Skeletal muscle tissue (tissue), 4 donors: Measurements from ENCODE around the gene NFE2. TPM values are rescaled to one million over a fixed set of nuclear protein-coding genes. Genes with fewer than 3 reads are reported as not detected.

Experiments used
- H3K27ac ChIP-seq: one replicate; pipeline ENCODE4 v1.7.0; 2013; ENCODE audit warnings: mild to moderate bottlenecking, low read depth, low read length, inconsistent platforms
- H3K27me3 ChIP-seq, 3 donors: one replicate each; pipeline ENCODE4 v1.7.0; 2013; ENCODE audit warnings: low read length in 3 of 3; ENCODE audit not compliant: control insufficient read depth in 3 of 3, insufficient read depth in 3 of 3
- H3K36me3 ChIP-seq, 3 donors: one replicate each; pipeline ENCODE4 v1.7.0; 2013; ENCODE audit warnings: low read length in 3 of 3; ENCODE audit not compliant: control insufficient read depth in 3 of 3, insufficient read depth in 3 of 3
- H3K4me1 ChIP-seq, 3 donors: one replicate each; pipeline ENCODE4 v1.7.0; 2013; ENCODE audit warnings: low read length in 3 of 3, mild to moderate bottlenecking in 3 of 3; ENCODE audit not compliant: control insufficient read depth in 3 of 3, insufficient read depth in 3 of 3
- H3K4me3 ChIP-seq, 3 donors: one replicate each; pipeline ENCODE4 v1.7.0; 2013; ENCODE audit warnings: low read length in 3 of 3
- H3K9ac ChIP-seq, 3 donors: one replicate each; pipeline ENCODE4 v1.7.0; 2013; ENCODE audit warnings: low read length in 3 of 3, mild to moderate bottlenecking in 3 of 3, moderate library complexity in 2 of 3, low read depth in 1 of 3
- H3K9me3 ChIP-seq, 3 donors: one replicate each; pipeline ENCODE4 v1.7.0; 2013; ENCODE audit warnings: low read length in 3 of 3; ENCODE audit not compliant: control insufficient read depth in 3 of 3
- total RNA-seq: library from RNA; depleted of rRNA; stranded (reverse); fragments of >200 nt; gene quantifications from one replicate; pipeline ENCODE4 v1.2.3, GENCODE V29; 2014
- donor health status: Osteomylitis.

Gene NFE2
- total RNA-seq, 1 donor from 2014 or later, result 5.2 TPM

- no peak overlapping the region for H3K4me3 ChIP-seq
- no peaks in the 10 kb centered on the region for H3K9me3 ChIP-seq
- H3K36me3 ChIP-seq, result peaks cover 0 to 2% (median 0%) of the 10 kb centered on the region in 3 donors
- peaks cover 23 to 36% (median 30%) of the 10 kb centered on the region in 3 donors for H3K4me1 ChIP-seq
- no peak overlapping the region for H3K27ac ChIP-seq
- no peaks in the 10 kb centered on the region for H3K27me3 ChIP-seq
- no peak overlapping the region for H3K9ac ChIP-seq
Observed at GRCh38 chr12:54276368-54276767, 24.4 kb downstream of the NFE2 start.

GRCh38 chr12:54273981-54274380, 26.8 kb downstream of the NFE2 start:
- Histone ChIP-seq H3K9ac (peak overlapping the region in 2 of 3 donors; percentile 9 to 34), H3K4me3 (no peak overlapping the region), H3K36me3 (no peaks in the 10 kb centered on the region), H3K4me1 (peaks cover 22 to 27% (median 25%) of the 10 kb centered on the region in 3 donors), H3K27ac (peak overlapping the region; percentile 23), H3K9me3 (no peaks in the 10 kb centered on the region), H3K27me3 (no peaks in the 10 kb centered on the region)

DNA sequence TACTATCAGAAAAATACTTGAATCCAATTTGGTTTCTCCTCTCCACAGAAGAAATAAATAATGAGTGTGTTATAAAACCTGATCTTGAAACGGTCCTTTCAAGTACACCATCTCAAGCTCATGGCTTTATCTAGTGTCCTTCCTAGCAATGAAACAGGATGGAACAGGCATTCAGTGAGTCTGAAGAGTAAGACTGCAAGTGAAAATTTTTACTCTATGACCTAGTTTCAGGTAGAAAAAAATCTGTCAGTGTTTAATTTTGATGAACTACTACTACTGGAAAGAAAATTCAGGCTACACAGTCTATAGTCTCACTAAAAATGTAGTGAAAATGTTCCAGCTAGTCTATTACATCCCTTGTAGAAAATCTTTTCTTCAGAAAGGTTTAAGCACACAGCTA, 28.6 kb downstream of the NFE2 start:
- H3K27ac ChIP-seq, result no peak overlapping the region
- H3K27me3 ChIP-seq, result no peaks in the 10 kb centered on the region
- peaks cover 6 to 15% (median 14%) of the 10 kb centered on the region in 3 donors for H3K4me1 ChIP-seq
- no peaks in the 10 kb centered on the region for H3K9me3 ChIP-seq
- no peak overlapping the region for H3K4me3 ChIP-seq
- H3K36me3 ChIP-seq, result no peaks in the 10 kb centered on the region
- no peak overlapping the region for H3K9ac ChIP-seq

- no peak overlapping the region for H3K27ac ChIP-seq
- no peaks in the 10 kb centered on the region for H3K9me3 ChIP-seq
- no peaks in the 10 kb centered on the region for H3K36me3 ChIP-seq
- H3K27me3 ChIP-seq, result no peaks in the 10 kb centered on the region
- H3K4me3 ChIP-seq, result no peak overlapping the region
- peaks cover 6 to 15% (median 14%) of the 10 kb centered on the region in 3 donors for H3K4me1 ChIP-seq
- no peak overlapping the region for H3K9ac ChIP-seq
Observed at GRCh38 chr12:54270345-54270744, 30.5 kb downstream of the NFE2 start.

DNA sequence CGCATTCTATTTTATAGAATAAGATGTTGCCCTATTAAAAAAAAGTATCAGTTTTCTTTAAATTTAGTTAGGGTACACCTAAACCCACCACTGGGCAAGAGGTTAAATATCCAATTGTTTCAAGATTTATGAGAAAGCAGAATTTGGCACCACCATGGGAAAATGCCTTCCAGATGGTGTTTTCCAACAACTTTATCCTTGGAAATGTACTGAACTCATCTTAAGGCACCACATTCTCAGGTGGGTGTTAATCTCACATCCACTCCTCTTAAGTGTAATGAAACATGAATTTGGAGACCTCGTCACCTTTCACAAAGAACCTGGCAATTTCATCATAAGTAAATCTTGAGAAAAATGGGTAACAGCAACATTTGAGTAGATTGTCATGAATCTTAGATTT, 34.0 kb downstream of the NFE2 start:
- Histone ChIP-seq H3K4me3 (no peak overlapping the region), H3K9ac (no peak overlapping the region), H3K9me3 (no peaks in the 10 kb centered on the region), H3K27ac (no peak overlapping the region), H3K4me1 (peaks cover 7 to 10% (median 9%) of the 10 kb centered on the region in 3 donors), H3K36me3 (no peaks in the 10 kb centered on the region), H3K27me3 (no peaks in the 10 kb centered on the region)

- Histone ChIP-seq H3K36me3 (no peaks in the 10 kb centered on the region), H3K27me3 (no peaks in the 10 kb centered on the region), H3K9me3 (no peaks in the 10 kb centered on the region), H3K9ac (no peak overlapping the region), H3K27ac (no peak overlapping the region), H3K4me3 (no peak overlapping the region), H3K4me1 (peaks cover 9 to 15% (median 11%) of the 10 kb centered on the region in 3 donors)
Observed at GRCh38 chr12:54265364-54265812, 35.4 kb downstream of the NFE2 start.

- Histone ChIP-seq H3K4me1 (peaks cover 19 to 27% (median 20%) of the 10 kb centered on the region in 3 donors), H3K27ac (no peak overlapping the region), H3K4me3 (peak overlapping the region in 1 of 3 donors; percentile 33), H3K36me3 (peaks cover 0 to under 1% (median 0%) of the 10 kb centered on the region in 3 donors), H3K9me3 (no peaks in the 10 kb centered on the region), H3K9ac (peak overlapping the region in 1 of 3 donors; percentile 6), H3K27me3 (no peaks in the 10 kb centered on the region)
Observed at GRCh38 chr12:54262403-54262925, 38.4 kb downstream of the NFE2 start.

GRCh38 chr12:54261815-54262402, 38.9 kb downstream of the NFE2 start:
- no peak overlapping the region for H3K27ac ChIP-seq
- H3K27me3 ChIP-seq, result no peaks in the 10 kb centered on the region
- H3K9me3 ChIP-seq, result no peaks in the 10 kb centered on the region
- H3K4me3 ChIP-seq, result no peak overlapping the region
- peaks cover 19 to 27% (median 20%) of the 10 kb centered on the region in 3 donors for H3K4me1 ChIP-seq
- H3K36me3 ChIP-seq, result peaks cover 3 to 6% (median 5%) of the 10 kb centered on the region in 3 donors
- H3K9ac ChIP-seq, result no peak overlapping the region

GRCh38 chr12:54259194-54260011, 41.4 kb downstream of the NFE2 start:
- H3K36me3 ChIP-seq, result peaks cover 9 to 20% (median 15%) of the 10 kb centered on the region in 3 donors
- no peaks in the 10 kb centered on the region for H3K27me3 ChIP-seq
- H3K9ac ChIP-seq, result peak overlapping the region; percentile 51 to 65 (median 59)
- H3K9me3 ChIP-seq, result no peaks in the 10 kb centered on the region
- peak overlapping the region; percentile 32 for H3K27ac ChIP-seq
- H3K4me1 ChIP-seq, result peaks cover 19 to 27% (median 20%) of the 10 kb centered on the region in 3 donors
- H3K4me3 ChIP-seq, result peak overlapping the region; percentile 17 to 60 (median 28)
